WTC11 (cell line): Measurements from ENCODE around the gene PREP. TPM values are rescaled to one million over a fixed set of nuclear protein-coding genes. Genes with fewer than 3 reads are reported as not detected.

Experiments used
- ATAC-seq: fragments of 200-7000 bp; cut with Tn5 transposase; 2 replicates; pipeline ENCODE4 v1.10.0; 2021; ENCODE audit warnings: mild to moderate bottlenecking, moderate library complexity
- CTCF ChIA-PET: fragments of 300-600 bp; sonication (Branson Sonifier 250); formaldehyde crosslinking; loops from one replicate; lab custom pipeline; 2021; ENCODE audit warnings: antibody characterized with exemption; lab: Charles Lee
- POLR2A ChIA-PET: fragments of 350-600 bp; sonication (Branson Sonifier 250); formaldehyde crosslinking; loops from one replicate; lab custom pipeline; 2021; ENCODE audit warnings: antibody characterized with exemption; lab: Charles Lee
- DNase-seq: peaks from one replicate; pipeline ENCODE4 v3.0.0; 2021; ENCODE audit warnings: low spot score
- H3K27ac Mint-ChIP-seq: 2 replicates; pipeline ENCODE4 v1.8.0; 2021; ENCODE audit warnings: mixed read lengths
- H3K27me3 Mint-ChIP-seq: 2 replicates; pipeline ENCODE4 v1.8.0; 2021; ENCODE audit warnings: low read depth, mild to moderate bottlenecking, moderate library complexity, mixed read lengths
- H3K36me3 Mint-ChIP-seq: 2 replicates; pipeline ENCODE4 v1.8.0; 2021; ENCODE audit warnings: mixed read lengths
- H3K4me1 Mint-ChIP-seq: 2 replicates; pipeline ENCODE4 v1.8.0; 2022; ENCODE audit warnings: mixed read lengths
- H3K4me3 Mint-ChIP-seq: 2 replicates; pipeline ENCODE4 v1.8.0; 2021; ENCODE audit warnings: mild to moderate bottlenecking, moderate library complexity, mixed read lengths
- H3K9me3 Mint-ChIP-seq: 2 replicates; pipeline ENCODE4 v1.8.0; 2021; ENCODE audit warnings: mixed read lengths
- AFF4 ChIP-seq: sonication (generic); formaldehyde crosslinking; IDR thresholded peaks from 2 replicates; pipeline ENCODE4 v1.8.1; 2023; ENCODE audit warnings: mild to moderate bottlenecking, missing genetic modification reagents, borderline replicate concordance
- ARID4B ChIP-seq: sonication (generic); formaldehyde crosslinking; IDR thresholded peaks from 2 replicates; pipeline ENCODE4 v1.8.0; 2023; ENCODE audit warnings: missing genetic modification reagents, mild to moderate bottlenecking, borderline replicate concordance
- ATF6 ChIP-seq: sonication (generic); formaldehyde crosslinking; IDR thresholded peaks from 2 replicates; pipeline ENCODE4 v1.8.1; 2023; ENCODE audit warnings: mild to moderate bottlenecking, missing genetic modification reagents
- CREB1 ChIP-seq: sonication (generic); formaldehyde crosslinking; IDR thresholded peaks from 2 replicates; pipeline ENCODE4 v1.8.0; 2023; ENCODE audit warnings: mild to moderate bottlenecking, missing genetic modification reagents
- E2F4 ChIP-seq: sonication (generic); formaldehyde crosslinking; IDR thresholded peaks from 2 replicates; pipeline ENCODE4 v1.8.1; 2022; ENCODE audit warnings: low read depth, mild to moderate bottlenecking, moderate library complexity, missing genetic modification reagents, borderline replicate concordance
- FOXP1 ChIP-seq: sonication (generic); formaldehyde crosslinking; IDR thresholded peaks from 2 replicates; pipeline ENCODE4 v1.8.0; 2022; ENCODE audit warnings: missing genetic modification reagents, mild to moderate bottlenecking, moderate library complexity, borderline replicate concordance
- GTF2I ChIP-seq: fragments of 250-450 bp; sonication (Bioruptor Pico); conservative IDR thresholded peaks from 2 replicates; pipeline ENCODE4 v1.4.0; 2021; ENCODE audit warnings: mild to moderate bottlenecking
- HMGA2 ChIP-seq: fragments of 250-450 bp; sonication (Bioruptor Pico); IDR thresholded peaks from 2 replicates; pipeline ENCODE4 v1.4.0; 2021; ENCODE audit warnings: mild to moderate bottlenecking, moderate library complexity
- MLX ChIP-seq: sonication (generic); formaldehyde crosslinking; IDR thresholded peaks from 2 replicates; pipeline ENCODE4 v1.8.1; 2023; ENCODE audit warnings: mild to moderate bottlenecking, missing genetic modification reagents, moderate library complexity
- NFE2L1 ChIP-seq: sonication (generic); formaldehyde crosslinking; IDR thresholded peaks from 2 replicates; pipeline ENCODE4 v1.8.1; 2023; ENCODE audit warnings: missing genetic modification reagents
- PRDM15 ChIP-seq: sonication (generic); formaldehyde crosslinking; IDR thresholded peaks from 2 replicates; pipeline ENCODE4 v1.8.0; 2022; ENCODE audit warnings: missing genetic modification reagents
- USF1 ChIP-seq: sonication (generic); formaldehyde crosslinking; IDR thresholded peaks from 2 replicates; pipeline ENCODE4 v1.8.0; 2022; ENCODE audit warnings: mild to moderate bottlenecking, missing genetic modification reagents
- ZBTB21 ChIP-seq: sonication (generic); formaldehyde crosslinking; IDR thresholded peaks from 2 replicates; pipeline ENCODE4 v1.8.1; 2023; ENCODE audit warnings: mild to moderate bottlenecking, missing genetic modification reagents, borderline replicate concordance
- ZNF121 ChIP-seq: sonication (generic); formaldehyde crosslinking; IDR thresholded peaks from 2 replicates; pipeline ENCODE4 v1.8.0; 2023; ENCODE audit warnings: missing genetic modification reagents
- ZNF281 ChIP-seq: sonication (generic); formaldehyde crosslinking; IDR thresholded peaks from 2 replicates; pipeline ENCODE4 v1.8.0; 2023; ENCODE audit warnings: mild to moderate bottlenecking, missing genetic modification reagents
- ZNF416 ChIP-seq: fragments of 250-450 bp; sonication (Bioruptor Pico); IDR thresholded peaks from 2 replicates; pipeline ENCODE4 v1.9.0; 2021; ENCODE audit warnings: mild to moderate bottlenecking, inconsistent platforms
- total RNA-seq: library from RNA; stranded (reverse); gene quantifications from 3 replicates; pipeline ENCODE4 v1.2.3, GENCODE V29; 2021

PREP gene
- total RNA-seq, 1 experiment from 2014 or later: 58.8 TPM

- no peak for TF ChIP-seq E2F4 (CRISPR knock-in tag)
- TF ChIP-seq ZNF416 (CRISPR knock-in tag): no peak
- no peak for TF ChIP-seq NFE2L1 (CRISPR knock-in tag)
- no peak for TF ChIP-seq AFF4
- no peak for TF ChIP-seq ZNF121 (CRISPR knock-in tag)
- TF ChIP-seq HMGA2 (CRISPR knock-in tag): no peak
- no peak for TF ChIP-seq FOXP1 (CRISPR knock-in tag)
- TF ChIP-seq USF1 (CRISPR knock-in tag): no peak
Measured at GRCh38 chr6:105429676-105430075, 26.8 kb upstream of the PREP start (continued).

- no peaks in the 10 kb centered on the region for H3K9me3 Mint-ChIP-seq
- H3K36me3 Mint-ChIP-seq: no peaks in the 10 kb centered on the region
- ChIA-PET CTCF (no interaction called here), POLR2A (no interaction called here)
- H3K4me1 Mint-ChIP-seq: peaks cover 13% of the 10 kb centered on the region
- H3K27me3 Mint-ChIP-seq: no peaks in the 10 kb centered on the region
- DNase-seq (no peak), ATAC-seq (no peak; the same call in 1 of the 2 replicates)
- no peak overlapping the region for H3K27ac Mint-ChIP-seq
- H3K4me3 Mint-ChIP-seq: no peak overlapping the region
- TF ChIP-seq GTF2I (CRISPR knock-in tag): no peak
- no peak for TF ChIP-seq PRDM15 (CRISPR knock-in tag)
- no peak for TF ChIP-seq ATF6 (CRISPR knock-in tag)
- no peak for TF ChIP-seq ARID4B (CRISPR knock-in tag)
- TF ChIP-seq ZNF281 (CRISPR knock-in tag): no peak
- no peak for TF ChIP-seq CREB1 (CRISPR knock-in tag)
- no peak for TF ChIP-seq MLX (CRISPR knock-in tag)
- no peak for TF ChIP-seq ZBTB21 (CRISPR knock-in tag)
Measured at GRCh38 chr6:105428342-105428957, 25.6 kb upstream of the PREP start.
